GM21825 (cell line): ENCODE data around the gene MUC6.

Source experiments
- ATAC-seq: cut with Tn5 transposase; IDR thresholded peaks from one replicate; pipeline ENCODE4 v1.9.1; 2021; ENCODE audit warnings: mild to moderate bottlenecking, moderate library complexity; ENCODE audit not compliant: unreplicated experiment

Gene MUC6

DNA sequence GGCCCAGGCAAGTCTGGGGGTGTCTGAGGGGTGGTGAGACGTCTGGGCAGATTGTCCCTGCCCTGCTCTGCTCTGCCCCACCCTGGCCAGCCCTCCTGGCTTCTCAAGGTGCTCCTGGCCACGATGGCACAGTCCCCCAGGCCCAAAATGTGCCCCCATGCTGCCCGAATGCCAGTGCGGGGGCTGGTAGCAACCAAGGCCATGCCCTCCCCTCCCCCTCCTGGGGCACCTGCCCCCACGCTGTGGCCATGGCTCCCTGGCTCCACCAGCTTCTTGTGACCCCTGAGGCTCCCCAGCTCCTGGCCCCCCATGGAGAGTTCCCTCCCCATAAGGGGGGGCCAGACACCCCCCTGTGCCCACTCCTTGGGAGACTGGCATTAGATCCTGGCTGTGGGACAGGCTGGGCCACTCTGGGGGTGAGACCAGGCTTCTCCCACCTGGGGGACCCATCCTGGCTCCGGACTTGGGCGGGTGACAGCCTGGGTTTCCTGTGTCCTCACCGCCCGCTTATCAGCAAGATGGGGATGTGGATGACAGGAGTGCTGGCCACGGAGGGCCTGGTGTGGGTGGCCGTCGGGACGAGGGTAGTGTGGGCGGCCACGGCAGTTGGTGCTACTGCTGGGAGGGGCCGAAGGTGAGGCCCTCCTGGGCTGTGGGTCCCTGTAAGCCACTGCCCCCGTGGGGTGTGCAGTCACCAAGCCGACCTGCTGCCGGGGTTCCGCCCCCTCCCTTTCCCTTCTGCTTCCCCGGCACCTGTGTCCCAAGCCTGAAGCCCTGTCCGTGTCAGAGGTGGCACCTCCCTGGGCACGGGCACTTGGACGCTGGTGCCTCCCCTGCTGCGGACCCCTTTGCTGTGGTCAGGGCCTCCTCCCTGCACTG, 15.9 kb upstream of the MUC6 start:
- ATAC-seq = no peak

DNA sequence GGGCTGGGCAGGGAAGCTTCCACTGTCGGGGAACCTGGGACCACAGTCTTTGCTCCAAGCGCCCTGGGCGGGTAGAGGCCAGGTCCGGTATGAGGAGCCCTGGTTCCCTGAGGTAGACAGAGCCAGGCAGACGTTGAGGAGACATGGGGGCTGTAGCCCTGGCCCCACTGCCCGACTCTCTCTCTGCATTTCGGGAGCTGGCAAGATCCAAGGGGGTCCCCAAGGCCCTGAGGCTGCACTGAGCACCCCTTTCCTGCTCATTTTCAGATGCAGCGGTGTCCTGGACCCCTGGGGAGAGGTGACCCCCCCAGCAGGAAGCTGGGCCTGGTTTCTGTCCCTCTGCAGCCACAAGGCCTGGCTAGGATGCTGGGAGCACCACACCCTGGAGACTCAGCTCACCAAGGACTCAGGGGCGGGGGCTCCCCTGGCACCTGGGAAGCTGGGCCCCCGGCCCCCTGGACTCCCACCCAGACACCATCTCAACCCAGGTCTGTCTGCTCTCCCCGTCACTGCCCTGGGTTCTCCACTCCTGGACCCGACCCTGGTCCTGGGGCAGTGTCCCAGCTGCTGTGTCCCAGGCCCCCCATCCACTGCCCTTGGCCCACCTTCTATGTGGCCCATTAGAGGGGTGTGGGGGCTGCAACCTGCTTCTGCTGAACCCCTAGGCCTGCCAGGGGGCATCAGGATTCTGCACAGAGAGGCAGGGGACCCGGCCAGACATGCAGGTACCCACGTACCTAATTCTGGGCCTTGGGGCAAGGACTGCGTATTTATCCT, 15.0 kb upstream of the MUC6 start:
- no peak for ATAC-seq

DNA sequence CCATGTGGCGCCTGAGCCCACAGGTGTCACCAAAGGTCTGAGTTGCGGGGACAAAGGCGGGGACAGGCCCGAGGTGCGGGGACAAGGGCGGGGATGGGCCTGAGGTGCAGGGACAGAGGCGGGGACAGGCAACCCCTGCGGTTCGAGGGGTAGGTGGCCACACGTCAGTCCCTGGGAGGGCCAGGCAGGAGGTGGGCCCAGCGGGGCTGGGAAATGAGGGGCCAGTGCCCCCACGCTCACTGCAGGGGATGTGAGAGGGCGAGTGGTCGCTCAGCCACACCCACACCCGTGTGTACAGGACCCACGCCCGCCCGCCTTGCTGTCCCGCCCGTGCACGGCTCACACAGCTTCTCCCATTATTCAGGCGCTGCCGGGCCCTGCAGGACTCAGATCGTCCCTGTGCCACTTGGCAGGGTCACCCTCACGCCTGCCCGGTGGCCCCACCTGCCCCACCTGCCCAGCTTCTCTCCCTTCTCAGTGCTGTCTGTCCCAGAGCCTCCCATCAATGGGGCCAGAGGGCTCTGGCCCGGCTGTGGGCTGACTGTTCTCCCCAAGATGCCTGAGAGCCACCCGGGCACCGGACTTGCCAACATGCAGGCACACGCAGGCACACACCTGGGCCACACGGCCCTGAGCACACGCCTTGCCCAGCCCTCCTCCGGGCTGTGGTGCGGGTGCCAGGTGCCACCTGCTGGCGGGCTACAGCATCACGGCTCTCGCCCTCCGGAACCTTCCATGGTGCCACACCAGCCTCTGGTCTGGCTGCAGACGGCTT, 14.2 kb upstream of the MUC6 start:
- ATAC-seq = no peak

DNA sequence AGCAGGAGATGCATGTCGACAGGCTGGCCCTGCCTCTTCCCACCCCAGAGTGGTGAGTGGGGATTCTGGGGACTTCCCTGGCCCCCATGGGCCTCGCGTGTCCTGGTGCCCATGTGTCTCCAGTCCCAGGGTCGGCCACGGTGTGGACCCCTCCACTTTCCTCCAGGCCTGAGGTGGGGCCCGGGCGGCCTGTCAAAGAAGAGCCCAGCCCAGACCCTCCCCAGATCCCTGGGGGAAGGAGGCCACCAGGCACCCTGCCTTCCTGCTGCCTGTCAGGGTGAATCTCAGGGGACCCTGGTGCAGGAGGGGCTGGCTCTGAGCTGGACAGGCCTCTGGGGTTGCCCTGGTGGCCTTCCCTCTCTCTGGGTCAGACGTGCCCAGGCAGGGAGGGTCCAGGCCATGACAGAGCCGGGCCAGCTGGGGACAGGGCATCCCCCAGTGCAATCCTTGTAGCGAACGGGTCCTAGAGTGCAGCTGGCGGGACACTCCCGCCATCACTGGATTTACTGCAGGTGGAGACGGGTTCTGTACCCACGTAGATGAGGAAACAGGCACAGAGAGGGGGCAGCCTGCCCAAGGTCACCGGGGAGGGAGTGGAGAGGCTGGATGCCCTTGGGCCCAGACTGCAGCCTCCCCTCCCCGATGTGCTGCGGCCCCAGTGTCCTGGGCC, 13.5 kb upstream of the MUC6 start:
- ATAC-seq = no peak

DNA sequence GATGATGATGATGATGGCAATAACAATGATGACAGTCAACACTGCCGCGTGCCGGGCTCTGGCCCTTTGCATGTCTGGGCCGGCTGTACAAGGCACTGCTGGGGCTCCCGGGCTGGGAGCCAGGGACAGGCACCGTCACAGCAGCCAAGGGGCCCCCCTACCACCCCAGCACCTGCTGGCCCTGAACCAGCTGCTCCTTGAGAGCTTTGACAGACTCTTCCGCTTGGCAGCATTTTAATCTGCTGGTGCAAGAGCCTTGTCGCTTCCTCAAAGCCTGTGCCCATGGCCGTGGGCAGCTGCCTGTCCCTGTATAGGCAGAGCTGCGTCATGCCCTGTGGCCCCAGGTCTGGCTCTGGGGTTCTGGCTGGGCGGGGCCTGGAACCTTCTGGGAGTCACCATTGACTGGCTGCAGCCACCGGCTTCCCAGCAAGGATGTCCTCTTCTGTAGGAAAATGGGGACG, 12.9 kb upstream of the MUC6 start:
- ATAC-seq = no peak

DNA sequence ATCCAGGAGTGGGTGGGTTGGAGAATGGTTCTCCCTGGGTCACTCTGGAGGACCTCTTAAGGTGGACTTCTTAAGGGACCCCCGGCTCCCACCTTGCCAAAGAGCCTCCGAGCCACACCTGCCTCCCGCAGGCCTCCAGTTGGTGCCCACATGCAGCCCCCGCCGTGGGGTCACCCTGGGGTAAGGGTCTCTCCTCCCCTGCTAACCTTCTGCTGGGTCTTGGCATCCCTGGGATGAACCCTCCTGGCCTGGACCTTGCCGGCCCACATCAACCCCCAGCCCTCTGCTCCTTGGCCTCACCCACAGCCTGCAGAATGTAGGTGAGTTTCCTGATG, 12.5 kb upstream of the MUC6 start:
- ATAC-seq = no peak

DNA sequence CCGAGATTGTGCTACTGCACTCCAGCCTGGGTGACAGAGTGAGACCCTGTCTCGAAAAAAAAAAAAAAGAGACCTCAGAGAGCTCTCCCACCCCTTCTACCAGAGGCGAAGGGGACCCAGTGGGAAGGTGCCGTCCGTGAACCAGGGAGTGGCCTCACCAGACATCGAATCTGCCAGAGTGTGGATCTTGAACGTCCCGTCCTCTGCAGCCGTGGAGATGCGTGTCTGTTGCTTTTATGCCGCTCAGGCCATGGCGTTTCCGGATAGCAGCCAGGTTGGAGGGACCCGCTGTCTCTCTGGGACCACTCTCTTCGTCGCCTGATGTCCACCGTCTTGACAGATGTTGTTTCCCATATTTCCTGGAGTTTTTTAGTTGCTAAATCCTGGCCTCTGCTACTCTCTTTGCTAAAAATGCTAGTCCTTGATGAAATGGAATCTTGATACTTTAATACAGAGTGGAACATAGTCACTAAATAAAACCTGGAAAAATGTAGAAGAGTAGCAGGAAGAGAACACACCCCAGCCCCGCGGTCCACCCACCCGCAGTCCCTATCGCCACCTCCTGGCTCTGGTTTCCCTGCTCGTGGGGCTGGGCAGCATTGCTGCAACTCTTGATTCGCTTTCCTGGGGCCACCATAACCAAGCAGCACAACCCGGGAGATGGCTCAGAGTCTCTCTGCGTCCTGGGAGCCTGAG, 12.0 kb upstream of the MUC6 start:
- no peak for ATAC-seq

DNA sequence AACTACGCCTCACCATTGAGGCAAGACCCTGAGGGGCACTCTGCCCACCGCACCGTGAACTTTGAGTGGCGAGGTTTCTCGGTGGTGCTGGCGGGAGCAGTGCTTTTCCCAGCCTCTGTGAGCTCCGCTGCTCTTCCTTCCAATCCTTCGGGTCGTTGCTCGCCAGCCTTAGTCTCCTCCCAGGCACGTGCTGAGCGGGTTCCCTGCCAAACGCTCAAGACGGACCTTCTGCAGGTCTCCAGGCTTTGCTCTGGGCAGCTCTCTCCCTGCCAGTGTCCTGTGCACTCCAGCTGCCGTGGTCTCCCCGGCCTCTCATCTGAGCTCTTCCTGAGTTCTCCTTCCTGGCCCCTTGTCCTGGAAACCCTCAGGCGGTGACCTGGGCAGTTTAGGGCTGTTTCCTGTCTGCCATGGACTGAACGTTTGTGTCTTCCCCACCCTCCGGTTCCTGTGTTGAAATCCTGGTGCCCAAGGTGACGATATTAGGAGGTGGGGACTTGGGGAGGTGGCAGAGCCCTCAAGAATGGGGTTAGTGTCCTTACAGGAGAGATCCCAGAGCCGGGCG, 11.2 kb upstream of the MUC6 start:
- no peak for ATAC-seq

DNA sequence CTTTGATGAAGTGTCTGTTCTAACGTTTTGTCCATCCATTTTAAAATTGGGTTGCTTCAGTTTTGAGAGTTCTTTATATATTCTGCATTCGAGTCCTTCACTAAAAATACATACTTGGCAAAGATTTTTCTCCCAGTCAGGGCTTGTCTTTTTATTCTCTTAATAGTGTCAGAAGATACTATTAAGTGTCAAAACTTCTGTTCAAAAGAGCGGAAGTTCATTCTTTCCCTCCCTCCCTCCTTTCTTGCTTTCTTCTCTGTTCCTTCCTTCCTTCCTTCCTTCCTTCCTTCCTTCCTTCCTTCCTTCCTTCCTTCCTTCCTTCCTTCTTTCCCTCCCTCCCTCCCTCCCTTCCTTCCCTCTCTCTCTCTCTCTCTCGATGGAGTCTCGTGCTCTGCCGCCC, 7.6 kb upstream of the MUC6 start:
- no peak for ATAC-seq

DNA sequence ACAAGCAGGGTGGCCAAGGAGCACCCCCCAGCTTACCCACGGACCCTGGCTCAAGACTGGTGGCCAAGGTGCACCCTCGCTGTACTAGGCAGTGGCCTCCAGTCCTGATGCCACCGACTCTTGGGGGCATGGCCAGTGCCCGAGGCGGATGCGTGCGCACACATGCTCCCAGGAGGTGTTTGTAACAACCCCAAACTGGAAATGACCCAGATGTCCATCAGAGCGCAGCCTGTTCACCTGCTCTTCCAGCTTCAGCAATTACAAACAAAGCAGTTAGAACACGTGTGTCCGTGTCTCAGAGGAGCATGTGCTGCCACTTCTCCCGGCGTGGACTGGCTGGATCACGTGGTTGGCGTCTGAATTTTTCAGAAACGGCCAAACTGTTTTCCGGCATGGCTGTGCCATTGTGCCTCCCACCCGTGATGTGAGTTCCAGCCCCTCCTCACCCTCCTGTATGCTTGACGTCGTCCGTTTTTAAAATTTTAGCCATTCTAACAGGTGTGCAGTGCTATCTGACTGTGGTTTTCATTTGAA, 7.1 kb upstream of the MUC6 start:
- ATAC-seq = no peak

DNA sequence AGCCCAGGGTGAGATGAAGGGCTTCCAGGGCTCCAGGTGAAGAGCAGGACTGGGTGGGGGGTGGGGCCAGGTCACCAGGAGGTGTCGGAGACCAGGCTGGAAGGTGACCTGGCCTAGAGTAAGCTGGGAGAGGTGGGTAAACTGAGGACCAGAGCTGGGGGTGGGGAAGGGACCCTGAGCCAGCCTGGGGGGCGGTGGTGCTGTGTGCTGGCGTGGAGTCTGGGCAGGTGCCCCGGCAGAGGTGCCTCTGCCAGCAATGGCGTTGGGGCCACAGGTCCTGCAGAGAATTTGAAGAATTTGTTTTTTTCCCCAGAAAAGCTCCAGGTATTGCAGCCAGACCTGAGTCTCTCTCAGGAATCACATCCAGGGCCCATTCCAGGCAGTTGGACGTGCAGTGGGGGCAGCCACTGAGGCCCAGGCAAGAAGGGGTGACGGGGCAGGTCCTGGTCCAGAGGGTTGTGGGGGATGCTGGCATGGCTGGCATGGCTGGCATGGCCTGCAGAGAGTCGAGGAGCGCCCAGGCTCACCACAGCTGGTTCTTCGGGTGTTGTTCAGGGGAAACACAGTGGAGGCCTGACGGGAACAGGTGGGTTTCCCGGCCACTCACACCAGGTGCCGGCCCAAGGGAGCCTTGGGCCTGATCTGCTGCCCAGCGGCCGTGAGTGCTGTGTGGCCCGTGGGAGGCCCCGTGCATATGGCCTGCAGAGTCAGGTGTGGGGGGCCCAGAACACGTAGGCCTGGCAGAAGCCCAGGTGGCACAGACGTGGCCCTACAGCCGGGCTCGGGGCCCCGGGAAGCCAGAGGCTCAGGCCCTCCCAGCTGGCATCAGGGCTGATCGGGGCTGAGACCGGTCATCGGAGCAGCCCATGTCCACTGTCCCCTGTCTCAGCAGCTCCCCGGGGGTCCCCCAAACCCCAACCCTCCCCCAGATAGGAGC, 6.4 kb upstream of the MUC6 start:
- no peak for ATAC-seq

DNA sequence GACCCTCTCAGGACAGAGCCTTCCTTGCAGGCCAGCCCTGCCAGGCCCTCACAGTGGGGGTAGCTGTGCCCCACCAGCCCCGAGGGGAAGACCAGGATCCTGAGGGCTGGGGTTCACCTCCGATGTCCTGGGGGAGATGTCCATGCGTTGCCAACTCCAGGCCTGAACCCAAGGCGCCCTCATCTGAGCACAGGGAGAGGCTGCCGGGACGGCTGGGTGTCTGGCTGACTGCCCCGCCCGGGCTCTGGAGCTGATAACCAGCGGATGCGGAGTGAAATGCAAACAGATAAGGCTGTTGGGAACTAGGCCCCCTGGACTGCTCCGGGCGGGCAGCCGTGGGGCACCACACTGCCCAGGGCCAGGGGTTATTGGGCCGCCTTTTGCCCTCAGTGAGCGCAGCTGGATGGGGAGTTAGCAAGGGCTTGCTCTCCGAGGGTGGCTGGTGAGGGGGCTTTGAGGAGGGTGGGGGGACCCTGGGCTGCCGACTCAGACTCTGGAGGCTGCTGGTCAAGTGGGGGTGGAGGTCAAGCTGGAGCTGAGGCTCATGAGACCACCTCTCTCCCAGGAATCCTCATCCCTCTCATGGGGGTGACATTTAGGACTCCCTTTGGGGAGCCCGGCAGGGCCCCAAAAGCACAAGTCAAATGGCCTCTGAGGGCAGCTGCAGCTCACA, 5.6 kb upstream of the MUC6 start:
- no peak for ATAC-seq

DNA sequence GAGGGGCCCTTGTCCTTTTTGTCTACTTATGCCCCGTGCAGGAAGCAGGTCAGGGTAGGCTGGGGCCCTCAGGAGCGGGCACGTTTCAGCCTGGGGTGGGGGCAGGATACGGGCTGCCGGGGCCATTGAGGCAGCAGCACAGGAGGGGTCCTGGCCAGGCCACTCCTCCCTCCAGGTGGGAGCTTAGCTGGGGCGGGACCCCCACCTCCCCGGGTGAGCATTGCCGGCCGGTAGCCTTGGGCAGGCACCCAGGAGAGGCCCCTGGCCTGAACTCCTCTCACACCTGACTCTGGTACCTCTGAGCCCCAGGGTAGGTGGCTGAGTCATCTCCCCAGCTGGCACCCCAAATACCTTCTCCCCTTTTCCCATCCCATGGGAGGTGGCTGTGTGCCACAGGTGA, 5.0 kb upstream of the MUC6 start:
- ATAC-seq = no peak

DNA sequence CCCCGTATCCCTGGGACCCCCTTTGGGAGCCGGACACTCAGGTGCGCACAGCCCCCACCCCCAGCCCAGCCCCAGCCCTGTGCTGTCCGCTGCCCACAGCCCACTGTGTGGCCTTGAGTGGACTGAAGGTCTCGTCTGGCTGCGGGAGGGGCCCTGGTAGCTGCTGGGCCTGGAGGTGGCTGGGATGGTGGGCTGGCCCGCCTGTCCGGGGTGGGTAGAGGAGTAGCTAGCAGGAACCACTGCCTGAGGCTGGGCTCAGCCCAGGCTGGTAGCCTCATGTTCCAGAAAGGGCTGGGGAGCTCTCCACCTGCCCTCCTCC, 4.6 kb upstream of the MUC6 start:
- no peak for ATAC-seq

DNA sequence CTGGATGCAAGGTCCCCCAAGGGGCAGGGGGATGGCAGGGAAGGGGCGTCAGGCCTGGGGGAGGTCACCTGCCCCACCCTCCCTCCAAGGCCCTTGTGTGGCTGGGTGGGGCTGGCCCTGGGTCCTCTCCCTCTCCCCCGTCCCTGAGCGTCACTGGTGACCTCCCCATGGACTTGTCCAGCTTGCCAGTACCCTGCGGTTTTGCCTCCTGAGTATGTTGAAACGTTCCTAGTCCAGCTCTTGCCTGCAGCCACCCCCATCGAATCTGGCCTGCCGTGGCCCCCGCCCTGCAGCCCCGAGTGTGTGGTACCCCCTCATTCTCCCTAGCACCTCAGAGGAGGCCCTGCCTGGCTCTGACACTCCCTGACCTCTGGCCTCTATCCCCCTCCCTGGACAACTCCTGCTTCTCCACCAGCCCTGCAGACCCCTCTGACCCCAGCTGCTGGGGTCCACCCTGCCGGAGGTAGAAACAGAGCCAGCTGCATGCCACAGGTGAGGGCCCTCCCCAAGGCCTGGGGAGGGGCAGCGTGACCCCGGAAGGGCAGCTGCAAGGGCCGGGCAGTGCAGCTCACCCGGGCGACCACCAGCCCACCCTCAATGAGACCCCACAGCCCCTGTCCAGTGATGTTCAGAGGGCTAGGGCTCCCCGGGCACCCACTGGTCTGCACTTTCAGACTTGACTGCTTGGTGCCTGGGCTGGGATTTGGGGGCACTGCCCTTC, 4.1 kb upstream of the MUC6 start:
- ATAC-seq = no peak

DNA sequence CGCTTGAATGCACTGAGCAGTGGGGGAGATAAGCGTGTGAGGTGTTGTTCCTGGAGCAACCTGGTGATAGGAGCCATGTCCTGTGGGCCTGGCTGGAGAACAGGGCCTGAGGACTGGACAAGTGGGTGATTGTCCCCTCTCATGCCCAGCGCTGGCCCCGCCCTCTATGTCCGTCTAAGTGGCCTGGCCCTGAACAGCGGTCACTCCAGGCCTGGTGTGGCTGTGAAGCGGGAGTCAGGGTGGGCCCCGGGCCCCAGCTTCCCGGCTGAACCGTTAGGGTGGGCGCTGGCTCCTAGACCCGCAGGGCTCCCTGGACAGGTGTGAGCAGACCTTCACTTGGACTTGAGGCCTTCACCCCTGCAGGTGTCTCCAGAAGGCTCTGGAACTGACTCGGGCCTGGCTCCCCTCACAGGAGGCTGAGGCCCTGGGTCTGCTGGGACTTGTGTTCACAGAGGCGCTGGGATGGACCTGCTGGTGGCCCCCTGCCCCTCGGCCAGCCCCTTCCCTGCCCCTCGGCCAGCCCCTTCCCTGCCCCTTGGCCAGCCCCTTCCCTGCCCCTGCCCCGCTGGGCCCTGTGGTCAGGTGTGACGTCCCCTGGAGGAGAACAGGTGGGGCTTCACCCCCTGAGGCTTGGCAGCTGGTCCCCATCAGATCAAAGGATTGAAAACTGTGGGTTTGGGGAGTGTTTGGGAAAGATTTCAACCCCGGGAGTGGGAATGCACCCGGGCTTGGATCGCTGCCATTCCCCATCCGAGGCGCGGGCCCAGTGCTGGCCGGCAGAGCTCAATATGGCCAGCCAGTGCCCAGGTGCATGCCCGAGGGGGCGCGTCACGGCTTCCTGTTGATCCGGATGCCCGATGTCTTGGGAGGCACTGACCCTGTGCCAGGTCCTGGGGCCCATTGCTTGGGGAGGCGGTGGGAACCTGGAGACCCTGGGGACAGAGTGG, 3.2 kb upstream of the MUC6 start:
- ATAC-seq = no peak

DNA sequence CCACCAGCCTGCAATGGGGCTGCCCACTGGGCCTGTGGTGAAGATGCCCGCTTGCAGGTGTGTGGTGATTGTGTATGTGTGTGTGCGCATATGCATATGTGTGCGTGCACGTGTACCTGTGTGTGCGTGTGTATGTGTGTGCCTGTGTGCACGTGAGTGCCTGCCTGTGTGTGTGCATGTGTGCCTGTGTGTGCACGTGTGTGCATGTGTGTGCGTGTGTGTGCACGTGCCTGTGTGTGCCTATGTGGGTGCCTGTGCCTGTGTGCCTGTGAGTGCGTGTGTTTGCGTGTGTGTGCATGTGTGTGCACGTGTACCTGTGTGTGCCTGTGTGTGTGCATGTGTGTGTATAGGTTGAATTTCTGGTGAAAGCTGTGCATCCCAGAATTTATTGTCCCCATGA, 2.4 kb upstream of the MUC6 start:
- ATAC-seq = no peak
